Adipocyte (in vitro differentiated cells): ENCODE measurements around the gene SDC4.
"Not testable (repeated sequence)": the region's sequence is repeated elsewhere in the genome, so short reads cannot be mapped to it uniquely, and the experiment has no call there.

Source experiments
- DNase-seq: peaks from one replicate; pipeline ENCODE4 v3.0.0-alpha.2; 2015; ENCODE audit warnings: low read depth
- H3K27me3 ChIP-seq: replicated peaks from 2 replicates; pipeline ENCODE4 v1.7.0; 2013; ENCODE audit warnings: mild to moderate bottlenecking, low read length, moderate library complexity; ENCODE audit not compliant: control insufficient read depth, insufficient read depth
- H3K36me3 ChIP-seq: 2 replicates; pipeline ENCODE4 v1.7.0; 2013; ENCODE audit warnings: low read length, mild to moderate bottlenecking, moderate library complexity; ENCODE audit not compliant: control insufficient read depth, insufficient read depth, severe bottlenecking
- H3K4me1 ChIP-seq: 2 replicates; pipeline ENCODE4 v1.7.0; 2013; ENCODE audit warnings: mild to moderate bottlenecking, low read length, moderate library complexity; ENCODE audit not compliant: control insufficient read depth, insufficient read depth
- H3K4me3 ChIP-seq: 2 replicates; pipeline ENCODE4 v1.7.0; 2013; ENCODE audit warnings: mild to moderate bottlenecking, low read length, moderate library complexity
- H3K9ac ChIP-seq: 2 replicates; pipeline ENCODE4 v1.7.0; 2013; ENCODE audit warnings: mild to moderate bottlenecking, low read length, moderate library complexity
- H3K9me3 ChIP-seq: 2 replicates; pipeline ENCODE4 v1.7.0; 2013; ENCODE audit warnings: mild to moderate bottlenecking, low read length, moderate library complexity; ENCODE audit not compliant: control insufficient read depth

Gene SDC4

GRCh38 chr20:45362804-45363610, 14.8 kb upstream of the SDC4 start, which contains the start of gene SYS1:
Gene SYS1 (plus strand): TSS chr20:45363156. CDS start chr20:45363532, 376 bp downstream.
- Histone ChIP-seq H3K36me3 (peaks cover 25% of the 10 kb centered on the region), H3K9me3 (no peaks in the 10 kb centered on the region), H3K4me1 (peaks cover 39% of the 10 kb centered on the region), H3K4me3 (peak within 1 kb of the TSS; percentile 94), H3K27me3 (no peaks in the 10 kb centered on the region), H3K9ac (peak within 1 kb of the TSS; percentile 99)
- DNase-seq, result peak; percentile 99

- H3K4me3 ChIP-seq, result no peak overlapping the region
- H3K27me3 ChIP-seq, result no peaks in the 10 kb centered on the region
- peaks cover 42% of the 10 kb centered on the region for H3K4me1 ChIP-seq
- H3K9ac ChIP-seq, result no peak overlapping the region
- no peaks in the 10 kb centered on the region for H3K9me3 ChIP-seq
- DNase-seq, result no peak
- H3K36me3 ChIP-seq, result peaks cover 13% of the 10 kb centered on the region
Measured at GRCh38 chr20:45361793-45362192, 13.6 kb upstream of the SDC4 start.

- Histone ChIP-seq H3K9ac (peak overlapping the region; percentile 9), H3K4me1 (peaks cover 55% of the 10 kb centered on the region), H3K9me3 (no peaks in the 10 kb centered on the region), H3K27me3 (no peaks in the 10 kb centered on the region), H3K36me3 (no peaks in the 10 kb centered on the region), H3K4me3 (peak overlapping the region; percentile 58)
- DNase-seq, result peak; percentile 25
Measured at GRCh38 chr20:45359406-45360148, 11.4 kb upstream of the SDC4 start.

- H3K4me1 ChIP-seq, result peaks cover 56% of the 10 kb centered on the region
- H3K4me3 ChIP-seq, result peak overlapping the region; percentile 58
- no peaks in the 10 kb centered on the region for H3K9me3 ChIP-seq
- H3K36me3 ChIP-seq, result no peaks in the 10 kb centered on the region
- DNase-seq, result peak; percentile 44
- H3K27me3 ChIP-seq, result no peaks in the 10 kb centered on the region
- H3K9ac ChIP-seq, result peak overlapping the region; percentile 21
Measured at GRCh38 chr20:45359069-45359405, 10.8 kb upstream of the SDC4 start.

GRCh38 chr20:45358282-45359068, 10.3 kb upstream of the SDC4 start:
- H3K36me3 ChIP-seq, result no peaks in the 10 kb centered on the region
- DNase-seq, result peak; percentile 77

GRCh38 chr20:45355209-45356084, 7.2 kb upstream of the SDC4 start:
- no peaks in the 10 kb centered on the region for H3K9me3 ChIP-seq
- peak overlapping the region; percentile 49 for H3K9ac ChIP-seq
- no peaks in the 10 kb centered on the region for H3K27me3 ChIP-seq
- peaks cover 46% of the 10 kb centered on the region for H3K4me1 ChIP-seq
- H3K4me3 ChIP-seq, result peak overlapping the region; percentile 64
- H3K36me3 ChIP-seq, result no peaks in the 10 kb centered on the region
- DNase-seq, result peak; percentile 77

More at GRCh38 chr20:45358282-45359068, 10.3 kb upstream of the SDC4 start:
- Histone ChIP-seq H3K9ac (peak overlapping the region; percentile 21), H3K9me3 (no peaks in the 10 kb centered on the region), H3K27me3 (no peaks in the 10 kb centered on the region), H3K4me3 (peak overlapping the region; percentile 58), H3K4me1 (peaks cover 51% of the 10 kb centered on the region)

- Histone ChIP-seq H3K9ac (peak overlapping the region; percentile 49), H3K27me3 (no peaks in the 10 kb centered on the region)
- DNase-seq, result no peak
Measured at GRCh38 chr20:45354423-45355208, 6.4 kb upstream of the SDC4 start.

GRCh38 chr20:45353746-45354145, 5.5 kb upstream of the SDC4 start:
- no peaks in the 10 kb centered on the region for H3K9me3 ChIP-seq
- no peaks in the 10 kb centered on the region for H3K27me3 ChIP-seq
- no peak overlapping the region for H3K4me3 ChIP-seq
- no peak for DNase-seq
- H3K36me3 ChIP-seq, result no peaks in the 10 kb centered on the region
- no peak overlapping the region for H3K9ac ChIP-seq
- H3K4me1 ChIP-seq, result peaks cover 34% of the 10 kb centered on the region

More at GRCh38 chr20:45354423-45355208, 6.4 kb upstream of the SDC4 start:
- H3K4me1 ChIP-seq, result peaks cover 40% of the 10 kb centered on the region
- H3K9me3 ChIP-seq, result no peaks in the 10 kb centered on the region
- H3K4me3 ChIP-seq, result peak overlapping the region; percentile 64
- no peaks in the 10 kb centered on the region for H3K36me3 ChIP-seq

- DNase-seq, result no peak
- Histone ChIP-seq H3K4me1 (peaks cover 28% of the 10 kb centered on the region), H3K36me3 (no peaks in the 10 kb centered on the region), H3K4me3 (no peak overlapping the region), H3K27me3 (no peaks in the 10 kb centered on the region), H3K9ac (no peak overlapping the region), H3K9me3 (no peaks in the 10 kb centered on the region)
Measured at GRCh38 chr20:45352729-45353128, 4.5 kb upstream of the SDC4 start.

GRCh38 chr20:45350795-45351194, 2.6 kb upstream of the SDC4 start:
- H3K4me3 ChIP-seq, H3K9me3 ChIP-seq, DNase-seq, H3K36me3 ChIP-seq, H3K9ac ChIP-seq, H3K27me3 ChIP-seq: not testable (repeated sequence)
- H3K4me1 ChIP-seq, result peaks cover 43% of the 10 kb centered on the region
